Stimulated activated CD8-positive, alpha-beta memory T cell treated with anti-CD3 and anti-CD28 coated beads, Interleukin-7, amount 100 ng/mL, for 48 hours (primary cell): Measurements from ENCODE around the gene ZNF578.
"Not testable (repeated sequence)": the region's sequence is repeated elsewhere in the genome, so short reads cannot be mapped to it uniquely, and the experiment has no call there.

ENCODE experiments used
- DNase-seq, 2 donors: peaks; one replicate each; pipeline ENCODE4 v3.0.0-alpha.2; 2020; ENCODE audit warnings: low read depth in 1 of 2; ENCODE audit errors: extremely low read depth in 1 of 2

Gene ZNF578

DNA sequence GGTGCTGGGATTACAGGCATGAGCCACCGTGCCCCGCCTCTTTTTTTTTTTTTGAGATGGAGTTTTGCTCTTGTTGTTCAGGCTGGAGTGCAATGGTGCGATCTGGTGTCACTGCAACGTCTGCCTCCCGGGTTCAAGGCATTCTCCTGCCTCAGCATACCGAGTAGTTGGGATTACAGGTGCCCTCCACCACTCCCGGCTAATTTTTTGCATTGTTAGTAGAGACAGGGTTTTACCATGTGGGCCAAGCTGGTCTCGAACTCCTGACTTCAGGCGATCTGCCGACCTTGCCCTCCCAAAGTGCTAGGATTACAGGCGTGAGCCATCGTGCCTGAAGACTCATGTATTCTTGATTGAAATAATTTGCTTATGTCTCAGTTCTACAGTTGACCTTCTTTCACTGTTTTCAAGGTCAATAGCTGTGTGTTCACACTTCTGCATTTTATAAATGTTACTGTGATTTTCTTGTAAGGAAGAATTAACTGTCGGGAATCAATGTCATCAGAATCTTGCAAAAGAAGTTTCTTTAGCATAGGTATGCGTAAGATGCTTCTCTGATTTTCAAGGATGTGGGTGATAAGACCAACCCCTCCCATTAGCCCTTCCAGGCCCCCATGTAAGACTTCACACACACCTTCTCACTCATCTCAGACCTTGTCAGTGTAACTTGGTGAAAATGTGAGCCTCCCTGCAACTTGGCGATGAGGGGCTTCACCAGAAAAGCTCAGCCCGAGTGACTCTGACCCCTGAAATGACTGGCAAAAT lies 104.1 kb downstream of the ZNF578 start:
- no peak for DNase-seq

DNA sequence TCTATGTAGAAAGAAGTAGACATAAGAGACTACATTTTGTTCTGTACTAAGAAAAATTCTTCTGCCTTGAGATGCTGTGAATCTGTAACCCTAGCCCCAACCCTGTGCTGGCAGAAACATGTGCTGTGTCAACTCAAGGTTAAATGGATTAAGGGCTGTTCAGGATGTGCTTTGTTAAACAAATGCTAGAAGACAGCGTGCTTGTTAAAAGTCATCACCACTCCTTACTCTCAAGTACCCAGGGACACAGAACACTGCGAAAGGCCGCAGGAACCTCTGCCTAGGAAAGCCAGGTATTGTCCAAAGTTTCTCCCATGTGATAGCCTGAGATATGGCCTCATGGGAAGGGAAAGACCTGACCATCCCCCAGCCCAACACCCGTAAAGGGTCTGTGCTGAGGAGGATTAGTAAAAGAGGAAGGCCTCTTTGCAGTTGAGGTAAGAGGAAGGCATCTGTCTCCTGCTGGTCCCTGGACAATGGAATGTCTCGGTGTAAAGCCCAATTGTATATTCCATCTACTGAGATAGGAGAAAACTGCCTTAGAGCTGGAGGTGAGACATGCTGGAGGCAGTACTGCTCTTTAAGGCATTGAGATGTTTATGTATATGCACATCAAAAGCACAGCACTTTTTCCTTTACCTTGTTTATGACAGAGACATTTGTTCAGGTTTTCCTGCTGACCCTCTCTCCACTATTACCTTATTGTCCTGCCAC lies 105.5 kb downstream of the ZNF578 start:
- DNase-seq, result not testable (repeated sequence)

DNA sequence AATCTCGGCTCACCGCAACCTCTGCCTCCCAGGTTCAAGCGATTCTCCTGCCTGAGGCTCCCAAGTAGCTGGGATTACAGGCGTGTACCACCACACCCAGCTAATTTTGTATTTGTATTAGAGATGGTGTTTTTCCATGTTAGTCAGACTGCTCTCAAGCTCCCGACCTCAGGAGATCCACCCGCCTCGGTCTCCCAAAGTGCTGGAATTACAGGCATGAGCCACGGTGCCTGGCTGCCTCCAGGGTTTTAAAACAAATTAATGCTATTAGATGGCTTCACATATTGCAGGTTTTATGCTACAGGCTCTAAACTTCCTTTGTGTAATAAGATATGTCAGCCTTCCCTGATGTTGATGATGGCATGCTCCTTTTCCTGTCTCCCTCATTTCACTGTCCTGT lies 108.3 kb downstream of the ZNF578 start:
- DNase-seq, result not testable (repeated sequence)
